K562 (cell line): ENCODE measurements around the gene GPR39. TPM values are rescaled to one million over a fixed set of nuclear protein-coding genes. Genes with fewer than 3 reads are reported as not detected.

Experiments used
- ATAC-seq: fragments of 200-7000 bp; cut with Tn5 transposase; 3 replicates; pipeline ENCODE4 v1.9.1; 2020; ENCODE audit warnings: moderate library complexity
- BruUV-seq: library from RNA; stranded (reverse); fragments of 400-500 nt; replicated peaks from 2 replicates; lab custom pipeline; 2021; lab: Mats Ljungman, UMichigan
- CTCF ChIA-PET: fragments of 300-600 bp; formaldehyde crosslinking; extraction: SDS; loops from one replicate; lab custom pipeline; 2021; ENCODE audit warnings: low intra/inter-chr PET ratio; lab: Yijun Ruan, JAX
- POLR2A ChIA-PET: fragments of 300-600, 350-650 bp; sonication (Branson Sonifier 250); formaldehyde crosslinking; extraction: SDS; loops from one replicate; lab custom pipeline; 2021; ENCODE audit warnings: antibody characterized with exemption, inconsistent platforms; lab: Yijun Ruan, JAX
- DNase-seq, 4 experiments: peaks; one replicate each; pipeline versions ENCODE4 v3.0.0 to v3.0.0-alpha.2; 2011 to 2018; ENCODE audit warnings: low spot score in 3 of 4, mixed read lengths in 3 of 4; ENCODE audit errors: extremely low read depth in 1 of 4
- FAIRE-seq: peaks from 2 replicates; lab custom pipeline; 2011; peaks lifted over from hg19 to GRCh38; lab: Jason Lieb, UNC
- H2AFZ ChIP-seq: 2 replicates; pipeline ENCODE4 v1.6.0; 2011; ENCODE audit warnings: low read depth, low read length, control low read depth, inconsistent platforms
- H3K27ac ChIP-seq: fragments of 200-600 bp; 3 replicates; pipeline ENCODE4 v1.8.0; 2011; ENCODE audit warnings: low read depth, mild to moderate bottlenecking, control low read depth, inconsistent platforms, low read length, moderate library complexity, mixed read lengths; ENCODE audit errors: extremely low read depth
- H3K27me3 ChIP-seq, 2 experiments: fragments of 300-600 bp in 1 of 2; 2 replicates in 1 of 2; 3 replicates in 1 of 2; pipeline versions ENCODE4 v1.6.0 to v1.8.0; 2011; ENCODE audit warnings: inconsistent platforms in 2 of 2, low read length in 2 of 2, mild to moderate bottlenecking in 1 of 2, mixed read lengths in 1 of 2, moderate library complexity in 1 of 2; ENCODE audit not compliant: control insufficient read depth in 2 of 2, insufficient read depth in 2 of 2
- H3K36me3 ChIP-seq: fragments of 300-600 bp; 3 replicates; pipeline ENCODE4 v1.8.0; 2011; ENCODE audit warnings: mild to moderate bottlenecking, low read length, inconsistent platforms; ENCODE audit not compliant: control insufficient read depth, insufficient read depth
- H3K4me1 ChIP-seq, 2 experiments: fragments of 200-600 bp in 1 of 2; replicated peaks in 1 of 2; 2 replicates in 1 of 2; 3 replicates in 1 of 2; pipeline versions ENCODE4 v1.5.1 to v1.8.0; 2011; ENCODE audit warnings: inconsistent platforms in 2 of 2, low read length in 2 of 2, mild to moderate bottlenecking in 1 of 2, mixed read lengths in 1 of 2, moderate library complexity in 1 of 2; ENCODE audit not compliant: control insufficient read depth in 2 of 2, insufficient read depth in 2 of 2
- H3K4me2 ChIP-seq: 2 replicates; pipeline ENCODE4 v1.6.1; 2011; ENCODE audit warnings: low read length, control low read depth, inconsistent platforms, mixed read lengths; ENCODE audit not compliant: insufficient read depth
- H3K4me3 ChIP-seq: fragments of 200-600 bp; sonication (generic), shearing (Covaris generic); 2 replicates; pipeline ENCODE4 v1.5.1; 2016; ENCODE audit warnings: control low read depth, inconsistent platforms
- H3K79me2 ChIP-seq: fragments of 200-600 bp; 3 replicates; pipeline ENCODE4 v1.8.0; 2011; ENCODE audit warnings: low read length, inconsistent platforms; ENCODE audit not compliant: control insufficient read depth, insufficient read depth
- H3K9ac ChIP-seq, 2 experiments: 2 replicates each; pipeline versions ENCODE4 v1.6.0 to v1.6.1; 2011; ENCODE audit warnings: low read depth in 2 of 2, low read length in 2 of 2, control low read depth in 1 of 2, inconsistent platforms in 1 of 2, mild to moderate bottlenecking in 1 of 2, mixed read lengths in 1 of 2; ENCODE audit not compliant: insufficient read depth in 1 of 2
- H3K9me1 ChIP-seq: one replicate; pipeline ENCODE4 v1.6.0; 2011; ENCODE audit warnings: inconsistent platforms, mild to moderate bottlenecking, low read length, moderate library complexity; ENCODE audit not compliant: control insufficient read depth, insufficient read depth
- H3K9me3 ChIP-seq: replicated peaks from 2 replicates; pipeline ENCODE4 v1.5.1; 2011; ENCODE audit warnings: low read depth, low read length, inconsistent platforms; ENCODE audit not compliant: control insufficient read depth, insufficient read depth
- H4K20me1 ChIP-seq: replicated peaks from 2 replicates; pipeline ENCODE4 v1.6.1; 2011; ENCODE audit warnings: low read length, inconsistent platforms, mixed read lengths; ENCODE audit not compliant: control insufficient read depth, insufficient read depth
- CEBPG ChIP-seq, 3 experiments: fragments of 200-800 bp in 1 of 3; sonication (Bioruptor generic) in 1 of 3; sonication (generic) in 1 of 3; formaldehyde crosslinking in 1 of 3; IDR thresholded peaks in 2 of 3; conservative IDR thresholded peaks in 1 of 3; 2 replicates each; pipeline versions ENCODE4 v1.6.1 to v1.8.0; 2016 to 2022; ENCODE audit warnings: missing compliant biosample characterization in 2 of 3, missing genetic modification characterization in 2 of 3, mild to moderate bottlenecking in 1 of 3, missing genetic modification reagents in 1 of 3
- DLX4 ChIP-seq: fragments of 250-450 bp; sonication (Bioruptor Pico); IDR thresholded peaks from 2 replicates; pipeline ENCODE4 v1.6.1; 2021; ENCODE audit warnings: mild to moderate bottlenecking
- E2F6 ChIP-seq, 2 experiments: IDR thresholded peaks; 2 replicates each; pipeline ENCODE4 v1.6.1; 2011; ENCODE audit warnings: borderline replicate concordance in 1 of 2, control low read depth in 1 of 2, low read depth in 1 of 2, low read length in 1 of 2, mild to moderate bottlenecking in 1 of 2, mixed read lengths in 1 of 2, moderate library complexity in 1 of 2; ENCODE audit not compliant: insufficient read depth in 1 of 2, insufficient read length in 1 of 2, poor library complexity in 1 of 2, severe bottlenecking in 1 of 2; ENCODE audit errors: extremely low read depth in 1 of 2
- EP400 ChIP-seq: fragments of 450-650 bp; IDR thresholded peaks from 2 replicates; pipeline ENCODE4 v1.6.1; 2017; ENCODE audit warnings: antibody characterized with exemption, mild to moderate bottlenecking, moderate library complexity
- NBN ChIP-seq: fragments of 450-650 bp; IDR thresholded peaks from 2 replicates; pipeline ENCODE4 v1.6.1; 2016; ENCODE audit warnings: low read depth, mild to moderate bottlenecking
- NCOA1 ChIP-seq: fragments of 450-650 bp; IDR thresholded peaks from 2 replicates; pipeline ENCODE4 v1.6.1; 2016; ENCODE audit warnings: low read depth
- NR4A1 ChIP-seq, 2 experiments: fragments of 250-450 bp in 1 of 2; fragments of 450-650 bp in 1 of 2; sonication (Bioruptor Pico) in 1 of 2; IDR thresholded peaks; 2 replicates each; pipeline versions ENCODE4 v1.4.0 to v1.6.1; 2016 to 2020; ENCODE audit warnings: mild to moderate bottlenecking in 2 of 2, missing compliant biosample characterization in 1 of 2, missing genetic modification characterization in 1 of 2, moderate library complexity in 1 of 2
- RNF219 ChIP-seq: fragments of 250-450 bp; sonication (Bioruptor Pico); IDR thresholded peaks from 2 replicates; pipeline ENCODE4 v1.5.0; 2022; ENCODE audit warnings: mild to moderate bottlenecking
- TAF9B ChIP-seq: fragments of 450-650 bp; IDR thresholded peaks from 2 replicates; pipeline ENCODE4 v1.6.1; 2018; ENCODE audit warnings: mild to moderate bottlenecking; ENCODE audit not compliant: partially characterized antibody
- UBTF ChIP-seq, 2 experiments: IDR thresholded peaks; 2 replicates each; pipeline ENCODE4 v1.6.1; 2012; ENCODE audit warnings: improper control_type of control experiment in 2 of 2, low read depth in 2 of 2, low read length in 2 of 2, borderline replicate concordance in 1 of 2
- ZC3H4 ChIP-seq: sonication (generic); formaldehyde crosslinking; IDR thresholded peaks from 2 replicates; pipeline ENCODE4 v1.9.0; 2021; ENCODE audit warnings: missing genetic modification reagents, borderline replicate concordance
- WGBS: fragments of 100-300 bp; shearing (Covaris generic); methylation state at CpG from one replicate; pipeline ENCODE4 v1.1.6; 2016; ENCODE audit warnings: low coverage, mixed read lengths; ENCODE audit not compliant: insufficient coverage; ENCODE audit errors: missing lambda C conversion rate; 5-methylcytosine and 5-hydroxymethylcytosine counted together
- in situ Hi-C: fragments of 300-500 bp; cut with MboI; formaldehyde crosslinking; loops from 4 replicates; pipeline ENCODE4 v1.15.0; 2018; ENCODE audit warnings: inconsistent platforms, mixed read lengths
- intact Hi-C: fragments of 100-400 bp; cut with micrococcal nuclease; formaldehyde crosslinking; loops from 2 replicates; pipeline ENCODE4 v1.14.2; 2022
- polyA plus RNA-seq, 8 experiments: library from polyadenylated mRNA; depleted of rRNA in 4 of 8; stranded (reverse) in 5 of 8; unstranded in 3 of 8; fragments of >200 nt; fragmentation: Nextera tagmentation in 2 of 8; fragmentation: Illumina TruSeq in 1 of 8; extraction: Ambion mirVana in 2 of 8; extraction: Trizol in 1 of 8; gene quantifications; 2 replicates each; pipeline versions ENCODE4 v1.2.1 to v1.2.3, GENCODE V29; 2011 to 2014; ENCODE audit warnings: inconsistent platforms in 1 of 8, missing spikeins in 1 of 8
- total RNA-seq, 7 experiments: library from RNA; depleted of rRNA in 6 of 7; stranded (reverse); fragments of >200 nt in 6 of 7; fragmentation: Illumina TruSeq in 2 of 7; extraction: Trizol in 2 of 7; gene quantifications; 2 replicates each; pipeline versions ENCODE4 v1.2.1 to v1.2.3, GENCODE V29; 2011 to 2021; ENCODE audit warnings: low replicate concordance in 1 of 7

GPR39 gene
- total and polyA plus RNA-seq, 9 of the 15 experiments (the other 6 are each of a cell fraction or from before 2014, with no cell fraction given) = 0.04 TPM; not detected in 8

- intact Hi-C loops = no loop called here
- FAIRE-seq = no peak
- POLR2A ChIA-PET = no interaction called here
- no peak for TF ChIP-seq UBTF (IDR thresholded peaks at IDR 0.05; ENCODE audit: borderline replicate concordance in 1 of 2, low read depth in 2 of 2, low read length in 2 of 2)
- no peak for TF ChIP-seq RNF219 (CRISPR knock-in tag)
- no peak for TF ChIP-seq NR4A1 (CRISPR knock-in tag; IDR thresholded peaks at IDR 0.05)
- no peak for TF ChIP-seq NR4A1 (tag; IDR thresholded peaks at IDR 0.05)
- TF ChIP-seq CEBPG (CRISPR knock-in tag; IDR thresholded peaks at IDR 0.05) = no peak
- TF ChIP-seq CEBPG (tag; conservative IDR thresholded peaks at IDR 0.05 in 1 of 2, IDR thresholded peaks at IDR 0.05 in 1 of 2) = no peak
- TF ChIP-seq EP400 = no peak
- no peak for TF ChIP-seq NBN
- no peak for TF ChIP-seq NCOA1
- no peak for TF ChIP-seq TAF9B
- TF ChIP-seq E2F6 (IDR thresholded peaks at IDR 0.05; ENCODE audit: borderline replicate concordance in 1 of 2, extremely low read depth in 1 of 2, insufficient read depth in 1 of 2, insufficient read length in 1 of 2, low read depth in 1 of 2, low read length in 1 of 2, poor library complexity in 1 of 2, severe bottlenecking in 1 of 2) = no peak
- TF ChIP-seq ZC3H4 (CRISPR knock-in tag) = no peak
- TF ChIP-seq DLX4 (CRISPR knock-in tag) = no peak
Observed at GRCh38 chr2:132404056-132404455, 12.5 kb upstream of the GPR39 start.

More at GRCh38 chr2:132404056-132404455, 12.5 kb upstream of the GPR39 start:
- Histone ChIP-seq H3K27ac (no peak overlapping the region), H3K9me1 (no peaks in the 10 kb centered on the region), H3K4me2 (no peak overlapping the region), H3K4me3 (no peak overlapping the region), H2AFZ (no peak overlapping the region), H4K20me1 (no peaks in the 10 kb centered on the region), H3K36me3 (no peaks in the 10 kb centered on the region), H3K9me3 (no peaks in the 10 kb centered on the region), H3K27me3 (no peaks in the 10 kb centered on the region), H3K9ac (no peak overlapping the region), H3K79me2 (no peaks in the 10 kb centered on the region), H3K4me1 (peaks cover 0 to 4% of the 10 kb centered on the region in 2 experiments; a peak in 1 of 5 replicates)
- ATAC-seq = no peak
- WGBS = 0% methylated on average over 8 of the region's 8 CpGs
- in situ Hi-C loops = no loop called here
- no peak for DNase-seq
- no TSS peak for BruUV-seq
- CTCF ChIA-PET = no interaction called here
